Liver (tissue), 3 donors: ENCODE data around the gene ANO4.

Experiments used
- EGR1 ChIP-seq, 2 donors: IDR thresholded peaks; 2 replicates each; pipeline ENCODE4 v1.6.1; 2016 to 2018; ENCODE audit warnings: antibody characterized with exemption in 2 of 2, low read depth in 2 of 2
- FOXA1 ChIP-seq: IDR thresholded peaks from 2 replicates; pipeline ENCODE4 v1.6.1; 2016; ENCODE audit warnings: antibody characterized with exemption
- GABPA ChIP-seq, 2 donors: IDR thresholded peaks in 1 of 2; conservative IDR thresholded peaks in 1 of 2; 2 replicates each; pipeline ENCODE4 v1.6.1; 2016; ENCODE audit warnings: antibody characterized with exemption in 2 of 2, mild to moderate bottlenecking in 1 of 2, moderate library complexity in 1 of 2
- JUND ChIP-seq, 2 donors: IDR thresholded peaks; 2 replicates each; pipeline ENCODE4 v1.6.1; 2016; ENCODE audit warnings: antibody characterized with exemption in 2 of 2
- NR2F2 ChIP-seq: IDR thresholded peaks from 2 replicates; pipeline ENCODE4 v1.6.1; 2016; ENCODE audit warnings: antibody characterized with exemption
- RAD21 ChIP-seq, 2 donors: IDR thresholded peaks; 2 replicates each; pipeline ENCODE4 v1.6.1; 2016; ENCODE audit warnings: antibody characterized with exemption in 2 of 2, mild to moderate bottlenecking in 2 of 2
- SP1 ChIP-seq: IDR thresholded peaks from 2 replicates; pipeline ENCODE4 v1.6.1; 2018; ENCODE audit warnings: antibody characterized with exemption, mild to moderate bottlenecking
- TAF1 ChIP-seq: conservative IDR thresholded peaks from 2 replicates; pipeline ENCODE4 v1.6.1; 2016; ENCODE audit warnings: antibody characterized with exemption, mild to moderate bottlenecking
- YY1 ChIP-seq: IDR thresholded peaks from 2 replicates; pipeline ENCODE4 v1.6.1; 2016; ENCODE audit warnings: antibody characterized with exemption, mild to moderate bottlenecking
- TF ChIP-seq, protein P1 (sequence below): fragments of 150-350 bp; IDR thresholded peaks from 2 replicates; pipeline ENCODE4 v1.5.1; 2017; ENCODE audit warnings: improper control_type of control experiment, low read depth, low read length; ENCODE audit not compliant: missing input control
- TF ChIP-seq, protein P2 (sequence below): IDR thresholded peaks from 2 replicates; pipeline ENCODE4 v1.6.1; 2016; ENCODE audit warnings: antibody characterized with exemption
- TF ChIP-seq, protein P3 (sequence below): IDR thresholded peaks from 2 replicates; pipeline ENCODE4 v1.6.1; 2016; ENCODE audit warnings: antibody characterized with exemption, mild to moderate bottlenecking
- TF ChIP-seq, protein P4 (sequence below): IDR thresholded peaks from 2 replicates; pipeline ENCODE4 v1.6.1; 2016; ENCODE audit warnings: antibody characterized with exemption
- donor health status: healthy.
- donor health status: healthy.

DNA sequence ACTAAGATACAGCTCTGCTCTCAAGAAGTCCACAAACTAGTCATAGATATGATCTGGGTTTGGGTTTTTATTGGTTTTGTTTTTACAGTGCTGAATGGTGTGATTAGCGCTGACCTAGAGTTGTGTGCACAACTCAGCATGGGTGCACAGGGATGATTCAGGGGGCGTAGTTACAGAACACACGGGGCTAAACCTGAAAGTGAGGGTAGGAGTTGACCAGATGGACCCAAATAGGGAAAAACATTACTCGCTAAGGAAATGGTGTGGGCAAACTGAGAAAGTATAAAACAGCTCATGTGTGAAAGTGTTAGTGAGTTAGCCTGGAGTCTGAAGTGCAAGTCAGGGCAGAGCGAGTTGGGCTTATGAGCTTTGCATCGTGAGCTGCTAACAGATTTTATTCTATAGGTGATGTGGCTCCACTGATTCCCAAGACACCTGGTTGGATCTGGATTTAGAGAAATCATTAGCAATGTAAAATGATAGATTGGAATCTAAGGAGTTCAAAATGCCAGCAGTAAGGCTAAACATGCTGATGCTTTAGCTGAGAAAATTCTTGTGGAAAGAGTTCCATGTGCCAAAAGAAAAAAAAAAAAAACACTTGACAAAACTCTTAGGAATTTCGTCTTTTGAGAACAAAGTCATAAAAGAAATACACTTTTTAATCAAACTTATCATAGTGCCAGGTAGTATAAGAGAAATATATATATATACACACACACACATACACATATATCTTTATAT is 280.5 kb downstream of the ANO4 start:
- TF ChIP-seq, protein P1, sequence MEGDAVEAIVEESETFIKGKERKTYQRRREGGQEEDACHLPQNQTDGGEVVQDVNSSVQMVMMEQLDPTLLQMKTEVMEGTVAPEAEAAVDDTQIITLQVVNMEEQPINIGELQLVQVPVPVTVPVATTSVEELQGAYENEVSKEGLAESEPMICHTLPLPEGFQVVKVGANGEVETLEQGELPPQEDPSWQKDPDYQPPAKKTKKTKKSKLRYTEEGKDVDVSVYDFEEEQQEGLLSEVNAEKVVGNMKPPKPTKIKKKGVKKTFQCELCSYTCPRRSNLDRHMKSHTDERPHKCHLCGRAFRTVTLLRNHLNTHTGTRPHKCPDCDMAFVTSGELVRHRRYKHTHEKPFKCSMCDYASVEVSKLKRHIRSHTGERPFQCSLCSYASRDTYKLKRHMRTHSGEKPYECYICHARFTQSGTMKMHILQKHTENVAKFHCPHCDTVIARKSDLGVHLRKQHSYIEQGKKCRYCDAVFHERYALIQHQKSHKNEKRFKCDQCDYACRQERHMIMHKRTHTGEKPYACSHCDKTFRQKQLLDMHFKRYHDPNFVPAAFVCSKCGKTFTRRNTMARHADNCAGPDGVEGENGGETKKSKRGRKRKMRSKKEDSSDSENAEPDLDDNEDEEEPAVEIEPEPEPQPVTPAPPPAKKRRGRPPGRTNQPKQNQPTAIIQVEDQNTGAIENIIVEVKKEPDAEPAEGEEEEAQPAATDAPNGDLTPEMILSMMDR, result no peak
- no peak for TF ChIP-seq RAD21 (IDR thresholded peaks at IDR 0.05)
- no peak for TF ChIP-seq SP1
- no peak for TF ChIP-seq EGR1 (IDR thresholded peaks at IDR 0.05; ENCODE audit: low read depth in 2 of 2)
- no peak for TF ChIP-seq NR2F2
- TF ChIP-seq, protein P2, sequence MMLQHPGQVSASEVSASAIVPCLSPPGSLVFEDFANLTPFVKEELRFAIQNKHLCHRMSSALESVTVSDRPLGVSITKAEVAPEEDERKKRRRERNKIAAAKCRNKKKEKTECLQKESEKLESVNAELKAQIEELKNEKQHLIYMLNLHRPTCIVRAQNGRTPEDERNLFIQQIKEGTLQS, result no peak
- TF ChIP-seq, protein P3, sequence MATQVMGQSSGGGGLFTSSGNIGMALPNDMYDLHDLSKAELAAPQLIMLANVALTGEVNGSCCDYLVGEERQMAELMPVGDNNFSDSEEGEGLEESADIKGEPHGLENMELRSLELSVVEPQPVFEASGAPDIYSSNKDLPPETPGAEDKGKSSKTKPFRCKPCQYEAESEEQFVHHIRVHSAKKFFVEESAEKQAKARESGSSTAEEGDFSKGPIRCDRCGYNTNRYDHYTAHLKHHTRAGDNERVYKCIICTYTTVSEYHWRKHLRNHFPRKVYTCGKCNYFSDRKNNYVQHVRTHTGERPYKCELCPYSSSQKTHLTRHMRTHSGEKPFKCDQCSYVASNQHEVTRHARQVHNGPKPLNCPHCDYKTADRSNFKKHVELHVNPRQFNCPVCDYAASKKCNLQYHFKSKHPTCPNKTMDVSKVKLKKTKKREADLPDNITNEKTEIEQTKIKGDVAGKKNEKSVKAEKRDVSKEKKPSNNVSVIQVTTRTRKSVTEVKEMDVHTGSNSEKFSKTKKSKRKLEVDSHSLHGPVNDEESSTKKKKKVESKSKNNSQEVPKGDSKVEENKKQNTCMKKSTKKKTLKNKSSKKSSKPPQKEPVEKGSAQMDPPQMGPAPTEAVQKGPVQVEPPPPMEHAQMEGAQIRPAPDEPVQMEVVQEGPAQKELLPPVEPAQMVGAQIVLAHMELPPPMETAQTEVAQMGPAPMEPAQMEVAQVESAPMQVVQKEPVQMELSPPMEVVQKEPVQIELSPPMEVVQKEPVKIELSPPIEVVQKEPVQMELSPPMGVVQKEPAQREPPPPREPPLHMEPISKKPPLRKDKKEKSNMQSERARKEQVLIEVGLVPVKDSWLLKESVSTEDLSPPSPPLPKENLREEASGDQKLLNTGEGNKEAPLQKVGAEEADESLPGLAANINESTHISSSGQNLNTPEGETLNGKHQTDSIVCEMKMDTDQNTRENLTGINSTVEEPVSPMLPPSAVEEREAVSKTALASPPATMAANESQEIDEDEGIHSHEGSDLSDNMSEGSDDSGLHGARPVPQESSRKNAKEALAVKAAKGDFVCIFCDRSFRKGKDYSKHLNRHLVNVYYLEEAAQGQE, result no peak
- no peak for TF ChIP-seq FOXA1
- no peak for TF ChIP-seq TAF1
- no peak for TF ChIP-seq YY1
- no peak for TF ChIP-seq JUND (IDR thresholded peaks at IDR 0.05)
- no peak for TF ChIP-seq GABPA (IDR thresholded peaks at IDR 0.05 in 1 of 2, conservative IDR thresholded peaks at IDR 0.05 in 1 of 2)
- TF ChIP-seq, protein P4, sequence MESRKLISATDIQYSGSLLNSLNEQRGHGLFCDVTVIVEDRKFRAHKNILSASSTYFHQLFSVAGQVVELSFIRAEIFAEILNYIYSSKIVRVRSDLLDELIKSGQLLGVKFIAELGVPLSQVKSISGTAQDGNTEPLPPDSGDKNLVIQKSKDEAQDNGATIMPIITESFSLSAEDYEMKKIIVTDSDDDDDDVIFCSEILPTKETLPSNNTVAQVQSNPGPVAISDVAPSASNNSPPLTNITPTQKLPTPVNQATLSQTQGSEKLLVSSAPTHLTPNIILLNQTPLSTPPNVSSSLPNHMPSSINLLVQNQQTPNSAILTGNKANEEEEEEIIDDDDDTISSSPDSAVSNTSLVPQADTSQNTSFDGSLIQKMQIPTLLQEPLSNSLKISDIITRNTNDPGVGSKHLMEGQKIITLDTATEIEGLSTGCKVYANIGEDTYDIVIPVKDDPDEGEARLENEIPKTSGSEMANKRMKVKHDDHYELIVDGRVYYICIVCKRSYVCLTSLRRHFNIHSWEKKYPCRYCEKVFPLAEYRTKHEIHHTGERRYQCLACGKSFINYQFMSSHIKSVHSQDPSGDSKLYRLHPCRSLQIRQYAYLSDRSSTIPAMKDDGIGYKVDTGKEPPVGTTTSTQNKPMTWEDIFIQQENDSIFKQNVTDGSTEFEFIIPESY, result no peak
